MCF 10A (cell line): Measurements from ENCODE around the gene IGF1. TPM values are rescaled to one million over a fixed set of nuclear protein-coding genes. Genes with fewer than 3 reads are reported as not detected.

Experiments
- BruUV-seq: library from RNA; stranded (reverse); fragments of 400-500 nt; replicated peaks from 2 replicates; lab custom pipeline; 2021; lab: Mats Ljungman, UMichigan
- CTCF ChIA-PET: fragments of 300-600 bp; sonication (Branson Sonifier 250); formaldehyde crosslinking; extraction: SDS; loops from one replicate; lab custom pipeline; 2021; ENCODE audit warnings: antibody characterized with exemption, inconsistent platforms; lab: Yijun Ruan, JAX
- POLR2A ChIA-PET: fragments of 300-600, 350-650 bp; sonication (Branson Sonifier 250); formaldehyde crosslinking; extraction: SDS; loops from one replicate; lab custom pipeline; 2020; ENCODE audit warnings: antibody characterized with exemption, inconsistent platforms; lab: Yijun Ruan, JAX
- DNase-seq: peaks from one replicate; pipeline ENCODE4 v3.0.0-alpha.2; 2018; ENCODE audit not compliant: unreplicated experiment
- H3K27ac Mint-ChIP-seq: one replicate; pipeline ENCODE4 v1.8.0; 2022; ENCODE audit warnings: mild to moderate bottlenecking, low read depth, mixed read lengths; ENCODE audit not compliant: unreplicated experiment
- H3K27me3 Mint-ChIP-seq: one replicate; pipeline ENCODE4 v1.8.0; 2022; ENCODE audit warnings: mixed read lengths; ENCODE audit not compliant: insufficient read depth, unreplicated experiment
- H3K36me3 Mint-ChIP-seq: one replicate; pipeline ENCODE4 v1.8.0; 2022; ENCODE audit warnings: mild to moderate bottlenecking, moderate library complexity, mixed read lengths; ENCODE audit not compliant: insufficient read depth, unreplicated experiment
- H3K4me1 Mint-ChIP-seq: one replicate; pipeline ENCODE4 v1.8.0; 2022; ENCODE audit warnings: mixed read lengths; ENCODE audit not compliant: insufficient read depth, unreplicated experiment
- H3K4me3 Mint-ChIP-seq: one replicate; pipeline ENCODE4 v1.8.0; 2022; ENCODE audit warnings: mild to moderate bottlenecking, moderate library complexity, mixed read lengths; ENCODE audit not compliant: unreplicated experiment
- H3K9me3 Mint-ChIP-seq: one replicate; pipeline ENCODE4 v1.8.0; 2022; ENCODE audit warnings: mixed read lengths; ENCODE audit not compliant: unreplicated experiment
- intact Hi-C: fragments of 100-400 bp; cut with micrococcal nuclease; formaldehyde crosslinking; loops from 2 replicates; pipeline ENCODE4 v1.14.1; 2022
- total RNA-seq: library from RNA; stranded (reverse); gene quantifications from 2 replicates; pipeline ENCODE4 v1.2.3, GENCODE V29; 2022
- TF ChIP-seq, protein P1 (sequence below): fragments of 200-600 bp; IDR thresholded peaks from one replicate; pipeline ENCODE4 v1.8.0; 2022; ENCODE audit warnings: antibody characterized with exemption, mild to moderate bottlenecking; ENCODE audit not compliant: unreplicated experiment

The IGF1 gene
- total RNA-seq, 1 experiment from 2014 or later: not detected

DNA sequence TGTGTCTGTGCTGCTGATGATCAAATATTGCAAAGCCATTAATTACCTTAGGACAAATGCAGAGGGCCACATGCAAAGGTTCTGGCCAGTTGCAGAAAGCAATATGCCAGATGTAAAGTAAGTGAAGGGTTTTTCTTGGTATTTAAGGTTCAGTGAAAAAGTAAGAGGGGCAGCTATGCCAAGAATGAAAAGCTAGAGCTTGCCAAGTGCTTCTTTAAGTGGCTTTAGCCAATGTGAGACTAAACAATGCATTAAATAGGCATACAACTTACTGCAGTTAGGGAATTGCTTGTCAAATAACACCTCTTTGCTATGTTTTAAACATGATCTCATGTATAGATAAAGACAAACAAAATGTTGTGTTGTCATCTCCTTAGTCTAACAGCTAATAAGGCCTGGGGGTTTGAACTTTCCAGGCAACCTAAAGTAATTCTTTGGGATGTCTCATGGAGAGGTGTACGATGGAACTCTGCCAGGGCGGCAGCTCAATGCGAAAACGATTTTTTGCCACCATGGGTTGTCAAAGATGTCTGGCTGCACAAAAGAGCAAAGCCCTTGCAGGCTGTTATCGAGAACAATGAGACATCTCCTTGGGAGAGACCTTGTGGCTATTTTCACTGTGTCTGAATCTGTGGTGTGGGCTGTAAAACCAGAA is 12.0 kb downstream of the IGF1 start:
- ChIA-PET POLR2A (no interaction called here), CTCF (interaction anchor here (1.1 to 5.3 kb wide), 3 partner anchors 12 to 299 kb away, joined by 4 to 33 read pairs (median 4); partner anchors contain the start of gene IGF1)
- intact Hi-C loops: no loop called here
- no TSS peak for BruUV-seq
- Mint-ChIP-seq H3K4me1 (peaks cover 9% of the 10 kb centered on the region), H3K27me3 (no peaks in the 10 kb centered on the region), H3K27ac (no peak overlapping the region), H3K9me3 (no peaks in the 10 kb centered on the region), H3K4me3 (no peak overlapping the region), H3K36me3 (no peaks in the 10 kb centered on the region)
- TF ChIP-seq, protein P1, sequence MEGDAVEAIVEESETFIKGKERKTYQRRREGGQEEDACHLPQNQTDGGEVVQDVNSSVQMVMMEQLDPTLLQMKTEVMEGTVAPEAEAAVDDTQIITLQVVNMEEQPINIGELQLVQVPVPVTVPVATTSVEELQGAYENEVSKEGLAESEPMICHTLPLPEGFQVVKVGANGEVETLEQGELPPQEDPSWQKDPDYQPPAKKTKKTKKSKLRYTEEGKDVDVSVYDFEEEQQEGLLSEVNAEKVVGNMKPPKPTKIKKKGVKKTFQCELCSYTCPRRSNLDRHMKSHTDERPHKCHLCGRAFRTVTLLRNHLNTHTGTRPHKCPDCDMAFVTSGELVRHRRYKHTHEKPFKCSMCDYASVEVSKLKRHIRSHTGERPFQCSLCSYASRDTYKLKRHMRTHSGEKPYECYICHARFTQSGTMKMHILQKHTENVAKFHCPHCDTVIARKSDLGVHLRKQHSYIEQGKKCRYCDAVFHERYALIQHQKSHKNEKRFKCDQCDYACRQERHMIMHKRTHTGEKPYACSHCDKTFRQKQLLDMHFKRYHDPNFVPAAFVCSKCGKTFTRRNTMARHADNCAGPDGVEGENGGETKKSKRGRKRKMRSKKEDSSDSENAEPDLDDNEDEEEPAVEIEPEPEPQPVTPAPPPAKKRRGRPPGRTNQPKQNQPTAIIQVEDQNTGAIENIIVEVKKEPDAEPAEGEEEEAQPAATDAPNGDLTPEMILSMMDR: no peak
- no peak for DNase-seq

DNA sequence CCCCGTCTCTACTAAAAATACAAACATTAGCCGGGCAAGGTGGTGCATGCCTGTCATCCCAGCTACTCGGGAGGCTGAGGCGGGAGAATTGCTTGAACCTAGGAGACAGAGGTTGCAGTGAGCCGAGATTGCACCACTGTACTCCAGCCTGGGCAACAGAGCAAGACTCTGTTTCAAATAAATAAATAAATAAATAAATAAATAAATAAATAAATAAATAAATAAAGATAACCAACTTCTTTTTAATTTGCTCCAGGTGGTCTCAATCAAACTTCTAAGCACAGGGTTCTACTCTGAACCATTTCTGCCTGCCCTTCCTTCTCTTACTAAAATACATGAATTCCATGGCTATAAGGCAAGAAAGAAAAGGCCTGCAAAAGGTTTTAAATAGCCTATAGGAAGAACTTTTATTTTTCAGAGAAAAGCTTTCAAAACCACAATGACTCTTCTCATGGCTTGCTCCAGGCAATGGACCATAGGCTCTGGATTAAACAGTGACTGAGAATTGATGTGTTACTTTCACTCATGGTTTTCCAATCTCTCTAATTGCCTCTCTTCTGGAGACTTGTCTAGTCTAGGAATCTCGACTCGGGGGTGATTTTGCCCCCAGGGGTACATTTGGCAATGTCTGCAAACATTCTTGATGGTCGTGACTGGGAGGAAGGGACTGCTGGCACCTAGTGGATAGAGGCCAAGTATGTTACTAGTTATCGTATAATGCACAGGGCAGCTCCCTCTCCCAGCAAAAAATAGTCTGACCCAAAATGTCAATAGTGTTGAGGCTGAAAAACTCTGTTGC is 14.4 kb downstream of the IGF1 start:
- BruUV-seq: no TSS peak
- intact Hi-C loops: no loop called here
- Mint-ChIP-seq H3K27ac (no peak overlapping the region), H3K27me3 (no peaks in the 10 kb centered on the region), H3K36me3 (no peaks in the 10 kb centered on the region), H3K4me3 (no peak overlapping the region), H3K9me3 (no peaks in the 10 kb centered on the region), H3K4me1 (peaks cover 25% of the 10 kb centered on the region)
- ChIA-PET POLR2A (no interaction called here), CTCF (interaction anchor here (0.6 to 5.8 kb wide), 2 partner anchors 17 to 235 kb away, joined by 4 to 39 read pairs; no protein-coding TSS in a partner anchor)
- DNase-seq: no peak
- TF ChIP-seq, protein P1: no peak

DNA sequence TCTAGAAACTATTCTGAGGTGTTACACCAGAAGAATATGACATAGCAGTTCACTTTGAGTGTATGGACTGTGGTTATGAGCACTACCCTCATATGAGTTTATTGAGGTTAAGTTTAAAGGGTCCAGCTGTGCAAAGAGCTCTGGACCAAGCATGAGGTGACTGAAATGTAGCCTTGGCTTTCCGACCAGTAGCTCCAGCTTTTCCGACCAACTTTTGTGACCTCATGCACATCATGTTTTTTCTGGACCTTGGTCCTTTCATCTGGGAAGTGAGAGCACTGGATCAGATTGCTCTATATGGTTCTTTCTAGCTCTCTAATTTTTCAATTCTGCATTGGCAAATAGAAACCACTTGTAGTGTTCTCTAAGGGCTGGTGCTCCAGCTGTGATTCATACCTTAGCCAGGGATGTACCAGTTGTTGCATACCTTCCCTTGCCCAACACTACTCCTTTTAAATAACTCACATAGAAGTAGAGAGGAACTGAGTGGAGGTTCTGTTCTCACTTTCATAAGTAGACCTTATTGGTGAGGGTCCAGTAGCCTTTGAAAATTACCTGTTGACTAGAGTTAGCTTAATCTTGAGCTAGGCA is 16.6 kb downstream of the IGF1 start:
- DNase-seq: peak; percentile 38

More for the DNA sequence above, 16.6 kb downstream of the IGF1 start:
- H3K27me3 Mint-ChIP-seq: no peaks in the 10 kb centered on the region
- H3K36me3 Mint-ChIP-seq: no peaks in the 10 kb centered on the region
- no peaks in the 10 kb centered on the region for H3K9me3 Mint-ChIP-seq
- no TSS peak for BruUV-seq
- POLR2A ChIA-PET: interaction anchor here (0.7 to 1.1 kb wide), 5 partner anchors 9 to 1057 kb away, joined by 3 read pairs; partner anchors contain the start of gene ARL1
- H3K27ac Mint-ChIP-seq: peak overlapping the region; percentile 57
- peaks cover 25% of the 10 kb centered on the region for H3K4me1 Mint-ChIP-seq
- intact Hi-C loops: no loop called here
- TF ChIP-seq, protein P1: no peak
- H3K4me3 Mint-ChIP-seq: no peak overlapping the region
- CTCF ChIA-PET: interaction anchor here (0.6 to 5.8 kb wide), 8 partner anchors 16 to 991 kb away, joined by 3 to 39 read pairs (median 4); partner anchors contain the start of gene IGF1
